HCT116 (cell line): ENCODE results near the gene SYNE2. TPM values are rescaled to one million over a fixed set of nuclear protein-coding genes. Genes with fewer than 3 reads are reported as not detected.

Experiments
- ATAC-seq: fragments of 200-7000 bp; cut with Tn5 transposase; 2 replicates; pipeline ENCODE4 v1.9.1; 2020; ENCODE audit warnings: mild to moderate bottlenecking, moderate library complexity
- BruUV-seq: library from RNA; stranded (reverse); fragments of 400-500 nt; replicated peaks from 2 replicates; lab custom pipeline; 2021; lab: Mats Ljungman, UMichigan
- CTCF ChIA-PET: fragments of 300-600 bp; sonication (Branson Sonifier 250); formaldehyde crosslinking; loops from one replicate; lab custom pipeline; 2021; ENCODE audit warnings: antibody characterized with exemption; lab: Charles Lee
- POLR2A ChIA-PET: fragments of 300-600, 350-600 bp; sonication (Branson Sonifier 250); formaldehyde crosslinking; loops from one replicate; lab custom pipeline; 2021; ENCODE audit warnings: antibody characterized with exemption; lab: Charles Lee
- RAD21 ChIA-PET, 2 experiments: fragments of 300-600 bp; sonication (Branson Sonifier 250); formaldehyde crosslinking; loops; one replicate each; lab custom pipeline; 2023; ENCODE audit warnings: low total read pairs in 2 of 2; ENCODE audit not compliant: uncharacterized antibody in 2 of 2, unreplicated experiment in 2 of 2, low non-redundant PET in 1 of 2; lab: Charles Lee
- DNase-seq: peaks from one replicate; pipeline ENCODE4 v3.0.0-alpha.2; 2010; ENCODE audit warnings: low read depth, low spot score
- H2AFZ ChIP-seq: fragments of 200-600 bp; shearing (Covaris generic), sonication (generic); 2 replicates; pipeline ENCODE4 v1.6.1; 2017; ENCODE audit warnings: low read depth, mixed run types, mixed read lengths, antibody characterized with exemption, low read length; ENCODE audit not compliant: poor library complexity, severe bottlenecking
- H3K27ac ChIP-seq: 2 replicates; pipeline ENCODE4 v1.5.1; 2012; ENCODE audit warnings: low read depth, low read length
- H3K27me3 ChIP-seq: fragments of 200-600 bp; sonication (generic); 2 replicates; pipeline ENCODE4 v1.6.1; 2016; ENCODE audit warnings: mixed run types, low read length, mixed read lengths; ENCODE audit not compliant: insufficient read depth
- H3K36me3 ChIP-seq, 2 experiments: fragments of 200-500 bp in 1 of 2; fragments of 200-600 bp in 1 of 2; sonication (Bioruptor generic) in 1 of 2; sonication (generic) in 1 of 2; 2 replicates each; pipeline versions ENCODE4 v1.5.1 to v1.6.1; 2014 to 2016; ENCODE audit warnings: low read length in 2 of 2, inconsistent platforms in 1 of 2, mixed read lengths in 1 of 2, mixed run types in 1 of 2; ENCODE audit not compliant: insufficient read depth in 2 of 2, control insufficient read depth in 1 of 2
- H3K4me1 ChIP-seq, 2 experiments: fragments of 200-600 bp in 1 of 2; sonication (generic) in 1 of 2; 2 replicates each; pipeline versions ENCODE4 v1.5.1 to v1.6.1; 2012 to 2017; ENCODE audit warnings: low read length in 2 of 2, inconsistent platforms in 1 of 2, mild to moderate bottlenecking in 1 of 2, mixed read lengths in 1 of 2, mixed run types in 1 of 2, moderate library complexity in 1 of 2; ENCODE audit not compliant: insufficient read depth in 2 of 2, control insufficient read depth in 1 of 2
- H3K4me2 ChIP-seq: fragments of 200-600 bp; sonication (generic); 2 replicates; pipeline ENCODE4 v1.6.1; 2017; ENCODE audit warnings: mixed run types, low read length, mixed read lengths
- H3K4me3 ChIP-seq, 2 experiments: fragments of 200-600 bp in 1 of 2; sonication (generic) in 1 of 2; replicated peaks in 1 of 2; 2 replicates each; pipeline ENCODE4 v1.5.1; 2011 to 2016; ENCODE audit warnings: low read length in 2 of 2, control low read depth in 1 of 2, low read depth in 1 of 2, mild to moderate bottlenecking in 1 of 2, mixed read lengths in 1 of 2, mixed run types in 1 of 2
- H3K79me2 ChIP-seq: fragments of 200-600 bp; sonication (generic); 2 replicates; pipeline ENCODE4 v1.6.1; 2017; ENCODE audit warnings: mild to moderate bottlenecking, mixed run types, low read length, moderate library complexity, mixed read lengths; ENCODE audit not compliant: insufficient read depth
- H3K9ac ChIP-seq: fragments of 200-600 bp; sonication (generic); 2 replicates; pipeline ENCODE4 v1.6.1; 2016; ENCODE audit warnings: low read length, mixed read lengths
- H3K9me2 ChIP-seq: fragments of 200-600 bp; sonication (generic), shearing (Covaris generic); 2 replicates; pipeline ENCODE4 v1.6.1; 2017; ENCODE audit warnings: mixed run types, mild to moderate bottlenecking, moderate library complexity; ENCODE audit not compliant: insufficient read depth
- H3K9me3 ChIP-seq, 2 experiments: fragments of 200-500 bp in 1 of 2; fragments of 200-600 bp in 1 of 2; sonication (Bioruptor generic) in 1 of 2; sonication (generic) in 1 of 2; 2 replicates each; pipeline ENCODE4 v1.6.1; 2014 to 2017; ENCODE audit warnings: low read length in 2 of 2, mixed read lengths in 2 of 2, inconsistent platforms in 1 of 2, low read depth in 1 of 2, mild to moderate bottlenecking in 1 of 2, mixed run types in 1 of 2, moderate library complexity in 1 of 2; ENCODE audit not compliant: control insufficient read depth in 1 of 2, insufficient read depth in 1 of 2
- H4K20me1 ChIP-seq: fragments of 200-600 bp; sonication (generic), shearing (Covaris generic); 2 replicates; pipeline ENCODE4 v1.6.1; 2017; ENCODE audit warnings: mixed run types, mild to moderate bottlenecking, moderate library complexity; ENCODE audit not compliant: insufficient read depth
- ATF3 ChIP-seq: IDR thresholded peaks from 2 replicates; pipeline ENCODE4 v1.6.1; 2012
- CBX3 ChIP-seq: IDR thresholded peaks from 2 replicates; pipeline ENCODE4 v1.6.1; 2012; ENCODE audit warnings: low read depth
- CTCF ChIP-seq, 3 experiments: fragments of 200-600 bp in 1 of 3; sonication (generic) in 1 of 3; IDR thresholded peaks in 2 of 3; conservative IDR thresholded peaks in 1 of 3; 2 replicates each; pipeline ENCODE4 v1.5.1; 2012 to 2017; ENCODE audit warnings: low read depth in 2 of 3, low read length in 2 of 3, antibody characterized with exemption in 1 of 3, borderline replicate concordance in 1 of 3, control low read depth in 1 of 3, mild to moderate bottlenecking in 1 of 3, mixed read lengths in 1 of 3, mixed run types in 1 of 3, moderate library complexity in 1 of 3; ENCODE audit not compliant: insufficient read depth in 1 of 3
- EGR1 ChIP-seq: IDR thresholded peaks from 2 replicates; pipeline ENCODE4 v1.6.1; 2012; ENCODE audit warnings: low read depth
- ELF1 ChIP-seq: IDR thresholded peaks from 2 replicates; pipeline ENCODE4 v1.6.1; 2012; ENCODE audit warnings: low read depth, borderline replicate concordance
- EZH2 ChIP-seq: fragments of 200-600 bp; sonication (generic); IDR thresholded peaks from 2 replicates; pipeline ENCODE4 v1.6.1; 2017; ENCODE audit warnings: antibody characterized with exemption, mixed run types
- EZH2phosphoT487 ChIP-seq: fragments of 200-600 bp; IDR thresholded peaks from 2 replicates; pipeline ENCODE4 v1.6.1; 2018; ENCODE audit warnings: antibody characterized with exemption, borderline replicate concordance
- JUND ChIP-seq: IDR thresholded peaks from 2 replicates; pipeline ENCODE4 v1.6.1; 2012
- MAX ChIP-seq: IDR thresholded peaks from 2 replicates; pipeline ENCODE4 v1.6.1; 2012
- POLR2A ChIP-seq: IDR thresholded peaks from 2 replicates; pipeline ENCODE4 v1.7.0; 2011; ENCODE audit warnings: borderline replicate concordance; ENCODE audit not compliant: insufficient read depth, insufficient read length; ENCODE audit errors: extremely low read depth
- POLR2AphosphoS5 ChIP-seq: IDR thresholded peaks from 2 replicates; pipeline ENCODE4 v1.6.1; 2011; ENCODE audit warnings: mild to moderate bottlenecking, low read depth, low read length, moderate library complexity
- SIN3A ChIP-seq: IDR thresholded peaks from 2 replicates; pipeline ENCODE4 v1.6.1; 2012; ENCODE audit warnings: low read depth
- SP1 ChIP-seq: IDR thresholded peaks from 2 replicates; pipeline ENCODE4 v1.6.1; 2012; ENCODE audit warnings: low read depth
- TCF7L2 ChIP-seq: IDR thresholded peaks from 2 replicates; pipeline ENCODE4 v1.7.0; 2011; ENCODE audit warnings: borderline replicate concordance, inconsistent platforms; ENCODE audit not compliant: insufficient read depth, insufficient read length; ENCODE audit errors: extremely low read depth
- YY1 ChIP-seq: IDR thresholded peaks from 2 replicates; pipeline ENCODE4 v1.6.1; 2011; ENCODE audit warnings: low read length, low read depth, moderate library complexity, mild to moderate bottlenecking; ENCODE audit not compliant: insufficient replicate concordance; ENCODE audit errors: extremely low read depth
- ZFX ChIP-seq: fragments of 450-650 bp; IDR thresholded peaks from 2 replicates; pipeline ENCODE4 v1.6.1; 2017
- ZNF274 ChIP-seq: fragments of 200-500 bp; sonication (Bioruptor generic); IDR thresholded peaks from 2 replicates; pipeline ENCODE4 v1.6.1; 2014; ENCODE audit warnings: mild to moderate bottlenecking, low read depth, low read length, inconsistent platforms
- intact Hi-C: fragments of 100-400 bp; cut with micrococcal nuclease; formaldehyde crosslinking; loops from 2 replicates; pipeline ENCODE4 v1.10.0; 2022
- total RNA-seq: library from RNA; stranded (reverse); gene quantifications from one replicate; pipeline ENCODE4 v1.2.1, GENCODE V29; 2021; ENCODE audit not compliant: unreplicated experiment
- TF ChIP-seq, protein P1 (sequence below): IDR thresholded peaks from 2 replicates; pipeline ENCODE4 v1.6.1; 2012; ENCODE audit warnings: low read depth
- TF ChIP-seq, protein P2 (sequence below): IDR thresholded peaks from 2 replicates; pipeline ENCODE4 v1.6.1; 2011; ENCODE audit warnings: mild to moderate bottlenecking, low read length, moderate library complexity; ENCODE audit not compliant: insufficient replicate concordance; ENCODE audit errors: extremely low read depth

SYNE2 gene
- total RNA-seq, 1 experiment from 2014 or later: 28.8 TPM

GRCh38 chr14:63992858-63993257, 140.1 kb downstream of the SYNE2 start:
- ChIA-PET POLR2A (no interaction called here), RAD21 (no interaction called here), CTCF (no interaction called here)
- intact Hi-C loops: no loop called here
- Histone ChIP-seq H4K20me1 (no peaks in the 10 kb centered on the region), H3K9me2 (no peaks in the 10 kb centered on the region), H3K9ac (no peak overlapping the region), H3K4me3 (no peak overlapping the region), H3K27ac (no peak overlapping the region), H3K9me3 (no peaks in the 10 kb centered on the region), H3K4me1 (no peaks in the 10 kb centered on the region), H2AFZ (no peak overlapping the region), H3K36me3 (0 out of 4 replicates have a peak, but pooled peaks cover 0 to 4% of the 10 kb centered on the region in 2 experiments), H3K79me2 (no peaks in the 10 kb centered on the region), H3K4me2 (no peak overlapping the region), H3K27me3 (no peaks in the 10 kb centered on the region)
- DNase-seq (no peak), ATAC-seq (no peak)
- no TSS peak for BruUV-seq
- TF ChIP-seq TCF7L2 (no peak), EZH2 (no peak), CTCF (IDR thresholded peaks at IDR 0.05 in 2 of 3, conservative IDR thresholded peaks at IDR 0.05 in 1 of 3; ENCODE audit: borderline replicate concordance in 1 of 3, insufficient read depth in 1 of 3, low read depth in 2 of 3, low read length in 2 of 3) (no peak), ZNF274 (no peak), ZFX (no peak), EGR1 (no peak), ATF3 (no peak), POLR2AphosphoS5 (no peak), CBX3 (no peak), SP1 (no peak), EZH2phosphoT487 (no peak), YY1 (no peak), POLR2A (no peak), SIN3A (no peak), JUND (no peak), ELF1 (no peak), MAX (no peak)
- TF ChIP-seq, protein P1, sequence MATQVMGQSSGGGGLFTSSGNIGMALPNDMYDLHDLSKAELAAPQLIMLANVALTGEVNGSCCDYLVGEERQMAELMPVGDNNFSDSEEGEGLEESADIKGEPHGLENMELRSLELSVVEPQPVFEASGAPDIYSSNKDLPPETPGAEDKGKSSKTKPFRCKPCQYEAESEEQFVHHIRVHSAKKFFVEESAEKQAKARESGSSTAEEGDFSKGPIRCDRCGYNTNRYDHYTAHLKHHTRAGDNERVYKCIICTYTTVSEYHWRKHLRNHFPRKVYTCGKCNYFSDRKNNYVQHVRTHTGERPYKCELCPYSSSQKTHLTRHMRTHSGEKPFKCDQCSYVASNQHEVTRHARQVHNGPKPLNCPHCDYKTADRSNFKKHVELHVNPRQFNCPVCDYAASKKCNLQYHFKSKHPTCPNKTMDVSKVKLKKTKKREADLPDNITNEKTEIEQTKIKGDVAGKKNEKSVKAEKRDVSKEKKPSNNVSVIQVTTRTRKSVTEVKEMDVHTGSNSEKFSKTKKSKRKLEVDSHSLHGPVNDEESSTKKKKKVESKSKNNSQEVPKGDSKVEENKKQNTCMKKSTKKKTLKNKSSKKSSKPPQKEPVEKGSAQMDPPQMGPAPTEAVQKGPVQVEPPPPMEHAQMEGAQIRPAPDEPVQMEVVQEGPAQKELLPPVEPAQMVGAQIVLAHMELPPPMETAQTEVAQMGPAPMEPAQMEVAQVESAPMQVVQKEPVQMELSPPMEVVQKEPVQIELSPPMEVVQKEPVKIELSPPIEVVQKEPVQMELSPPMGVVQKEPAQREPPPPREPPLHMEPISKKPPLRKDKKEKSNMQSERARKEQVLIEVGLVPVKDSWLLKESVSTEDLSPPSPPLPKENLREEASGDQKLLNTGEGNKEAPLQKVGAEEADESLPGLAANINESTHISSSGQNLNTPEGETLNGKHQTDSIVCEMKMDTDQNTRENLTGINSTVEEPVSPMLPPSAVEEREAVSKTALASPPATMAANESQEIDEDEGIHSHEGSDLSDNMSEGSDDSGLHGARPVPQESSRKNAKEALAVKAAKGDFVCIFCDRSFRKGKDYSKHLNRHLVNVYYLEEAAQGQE: no peak
- TF ChIP-seq, protein P2, sequence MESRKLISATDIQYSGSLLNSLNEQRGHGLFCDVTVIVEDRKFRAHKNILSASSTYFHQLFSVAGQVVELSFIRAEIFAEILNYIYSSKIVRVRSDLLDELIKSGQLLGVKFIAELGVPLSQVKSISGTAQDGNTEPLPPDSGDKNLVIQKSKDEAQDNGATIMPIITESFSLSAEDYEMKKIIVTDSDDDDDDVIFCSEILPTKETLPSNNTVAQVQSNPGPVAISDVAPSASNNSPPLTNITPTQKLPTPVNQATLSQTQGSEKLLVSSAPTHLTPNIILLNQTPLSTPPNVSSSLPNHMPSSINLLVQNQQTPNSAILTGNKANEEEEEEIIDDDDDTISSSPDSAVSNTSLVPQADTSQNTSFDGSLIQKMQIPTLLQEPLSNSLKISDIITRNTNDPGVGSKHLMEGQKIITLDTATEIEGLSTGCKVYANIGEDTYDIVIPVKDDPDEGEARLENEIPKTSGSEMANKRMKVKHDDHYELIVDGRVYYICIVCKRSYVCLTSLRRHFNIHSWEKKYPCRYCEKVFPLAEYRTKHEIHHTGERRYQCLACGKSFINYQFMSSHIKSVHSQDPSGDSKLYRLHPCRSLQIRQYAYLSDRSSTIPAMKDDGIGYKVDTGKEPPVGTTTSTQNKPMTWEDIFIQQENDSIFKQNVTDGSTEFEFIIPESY: no peak
